ENCODE measurements around the gene OR1G1.
"Not testable (repeated sequence)": the region's sequence is repeated elsewhere in the genome, so short reads cannot be mapped to it uniquely, and the experiment has no call there.

The OR1G1 gene

DNA sequence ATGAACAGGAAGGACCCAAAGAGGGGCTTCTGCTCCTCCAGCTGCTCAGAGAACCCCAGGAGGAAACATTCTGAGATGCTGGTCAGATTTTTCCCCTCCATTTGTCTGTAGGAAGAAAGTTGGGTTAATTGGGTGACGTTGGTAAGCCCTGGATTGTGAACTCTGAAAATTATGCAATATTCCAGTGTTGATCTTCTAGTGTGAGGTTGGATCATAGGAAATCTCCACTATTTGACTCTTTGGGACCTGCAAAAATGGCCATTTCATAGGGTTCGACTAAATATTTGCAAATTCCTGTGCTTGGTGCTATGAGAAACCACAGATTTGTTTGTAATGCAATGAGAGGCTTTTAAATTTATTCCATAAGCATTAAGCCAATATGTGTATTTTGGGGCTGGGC, at the start of gene OR1G1:
Gene OR1G1 (minus strand): TSS at position 101 of the 400 bp plus-strand sequence. CDS start 0 bp downstream, at position 101.
- no peak for DNase-seq

DNA sequence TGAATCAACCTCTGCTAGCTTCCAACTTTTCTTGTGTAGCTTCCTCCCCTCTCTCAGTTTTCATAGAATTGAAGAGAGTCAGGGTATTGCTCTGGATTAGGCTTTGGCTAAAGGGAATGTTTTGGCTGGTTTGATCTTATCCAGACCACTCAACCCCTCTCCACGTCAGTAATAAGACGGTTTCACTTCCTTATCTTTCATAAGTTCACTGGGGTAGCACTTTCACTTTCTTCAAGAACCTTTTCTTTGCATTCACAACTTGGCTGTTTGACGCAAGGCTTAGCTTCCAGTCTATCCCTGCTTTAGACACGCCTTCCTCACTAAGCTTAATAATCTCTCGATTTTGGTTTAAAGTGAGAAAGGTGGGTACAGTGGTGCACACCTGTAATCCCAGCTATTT, 40.2 kb upstream of the OR1G1 start:
- no peak for DNase-seq

DNA sequence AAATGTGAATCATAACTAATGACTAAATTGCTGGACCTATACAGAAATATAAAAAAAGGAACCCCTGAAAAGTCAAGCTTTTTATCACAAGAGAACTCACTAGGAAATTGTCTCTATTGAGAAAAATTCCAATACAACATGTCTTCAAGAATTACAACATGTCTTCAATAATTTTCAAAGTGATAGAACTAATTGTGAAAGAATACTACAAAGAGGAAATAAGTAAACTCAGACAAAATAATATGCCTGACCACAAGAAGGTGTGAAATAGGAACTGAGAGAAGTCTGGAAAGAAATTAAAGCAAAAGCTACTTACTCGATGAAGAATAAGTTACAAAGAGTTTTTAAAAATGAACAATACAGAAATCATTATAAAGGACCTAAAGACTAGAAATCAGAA, 29.9 kb upstream of the OR1G1 start:
- no peak for DNase-seq

DNA sequence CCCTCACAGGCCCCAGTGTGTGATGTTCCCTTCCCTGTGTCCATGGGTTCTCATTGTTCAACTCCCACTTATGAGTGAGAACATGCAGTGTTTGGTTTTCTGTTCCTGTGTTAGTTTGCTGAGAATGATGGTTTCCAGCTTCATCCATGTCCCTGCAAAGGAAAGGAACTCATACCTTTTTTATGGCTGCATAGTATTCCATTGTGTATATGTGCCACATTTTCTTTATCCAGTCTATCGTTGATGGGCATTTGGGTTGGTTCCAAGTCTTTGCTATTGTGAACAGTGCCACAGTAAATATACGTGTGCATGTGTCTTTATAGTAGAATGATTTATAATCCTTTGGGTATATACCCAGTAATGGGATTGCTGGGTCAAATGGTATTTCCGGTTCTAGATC, 10.1 kb upstream of the OR1G1 start:
- DNase-seq = not testable (repeated sequence)

DNA sequence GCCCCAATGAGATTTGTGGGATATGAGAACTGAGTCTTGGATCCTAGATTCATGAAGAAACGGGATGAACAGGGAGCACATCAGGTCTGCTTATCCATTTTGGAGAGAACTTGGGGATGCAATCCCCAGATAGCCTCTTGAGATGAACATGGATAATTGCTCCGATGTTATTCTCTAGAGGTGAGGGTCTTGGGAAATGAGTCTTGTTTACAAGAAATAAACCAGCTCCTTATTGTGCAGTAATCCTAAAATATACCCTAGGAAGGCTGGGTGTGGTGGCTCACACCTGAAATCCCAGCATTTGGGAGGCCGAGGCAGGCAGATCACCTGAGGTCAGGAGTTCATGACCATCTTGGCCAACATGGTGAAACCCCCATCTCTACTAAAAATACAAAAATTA, 23.0 kb downstream of the OR1G1 start, which contains the start of gene OR1D2:
Gene OR1D2 (minus strand): TSS at position 101 of the 400 bp plus-strand sequence. CDS start 11,426 bp downstream, outside the sequence.
- DNase-seq = no peak

Measured in activated effector memory CD4-positive, alpha-beta T cell treated with anti-CD3 and anti-CD28 coated beads, Interleukin-2, amount 50 U/mL, for 16 hours (primary cell).